GM23338 (cell line): ENCODE data around the gene TRAPPC12.

ENCODE experiments used
- CREB1 ChIP-seq: fragments of 250-450 bp; sonication (Bioruptor Pico); IDR thresholded peaks from 2 replicates; pipeline ENCODE4 v1.5.0; 2020; ENCODE audit warnings: low read depth, mild to moderate bottlenecking, moderate library complexity
- EZH2 ChIP-seq: fragments of 200-600 bp; sonication (generic); IDR thresholded peaks from one replicate; pipeline ENCODE4 v1.8.0; 2017; ENCODE audit warnings: antibody characterized with exemption, mild to moderate bottlenecking, low read depth; ENCODE audit not compliant: unreplicated experiment
- EZH2phosphoT487 ChIP-seq: fragments of 200-600 bp; sonication (generic); IDR thresholded peaks from one replicate; pipeline ENCODE4 v1.8.1; 2018; ENCODE audit warnings: antibody characterized with exemption; ENCODE audit not compliant: unreplicated experiment
- POLR2AphosphoS5 ChIP-seq: IDR thresholded peaks from 2 replicates; pipeline ENCODE4 v1.6.1; 2016; ENCODE audit warnings: antibody characterized with exemption, low read depth
- REST ChIP-seq: IDR thresholded peaks from one replicate; pipeline ENCODE4 v1.6.1; 2018; ENCODE audit warnings: antibody characterized with exemption; ENCODE audit not compliant: unreplicated experiment
- ZNF462 ChIP-seq: fragments of 250-450 bp; sonication (Bioruptor Pico); IDR thresholded peaks from 2 replicates; pipeline ENCODE4 v1.5.0; 2020; ENCODE audit warnings: mild to moderate bottlenecking, moderate library complexity
- TF ChIP-seq, protein P1 (sequence below), 2 experiments: fragments of 200-600 bp in 1 of 2; sonication (generic) in 1 of 2; conservative IDR thresholded peaks; 2 replicates each; pipeline versions ENCODE4 v1.5.1 to v1.6.1; 2016 to 2017; ENCODE audit warnings: antibody characterized with exemption in 2 of 2, low read depth in 2 of 2, mild to moderate bottlenecking in 2 of 2, moderate library complexity in 1 of 2

DNA sequence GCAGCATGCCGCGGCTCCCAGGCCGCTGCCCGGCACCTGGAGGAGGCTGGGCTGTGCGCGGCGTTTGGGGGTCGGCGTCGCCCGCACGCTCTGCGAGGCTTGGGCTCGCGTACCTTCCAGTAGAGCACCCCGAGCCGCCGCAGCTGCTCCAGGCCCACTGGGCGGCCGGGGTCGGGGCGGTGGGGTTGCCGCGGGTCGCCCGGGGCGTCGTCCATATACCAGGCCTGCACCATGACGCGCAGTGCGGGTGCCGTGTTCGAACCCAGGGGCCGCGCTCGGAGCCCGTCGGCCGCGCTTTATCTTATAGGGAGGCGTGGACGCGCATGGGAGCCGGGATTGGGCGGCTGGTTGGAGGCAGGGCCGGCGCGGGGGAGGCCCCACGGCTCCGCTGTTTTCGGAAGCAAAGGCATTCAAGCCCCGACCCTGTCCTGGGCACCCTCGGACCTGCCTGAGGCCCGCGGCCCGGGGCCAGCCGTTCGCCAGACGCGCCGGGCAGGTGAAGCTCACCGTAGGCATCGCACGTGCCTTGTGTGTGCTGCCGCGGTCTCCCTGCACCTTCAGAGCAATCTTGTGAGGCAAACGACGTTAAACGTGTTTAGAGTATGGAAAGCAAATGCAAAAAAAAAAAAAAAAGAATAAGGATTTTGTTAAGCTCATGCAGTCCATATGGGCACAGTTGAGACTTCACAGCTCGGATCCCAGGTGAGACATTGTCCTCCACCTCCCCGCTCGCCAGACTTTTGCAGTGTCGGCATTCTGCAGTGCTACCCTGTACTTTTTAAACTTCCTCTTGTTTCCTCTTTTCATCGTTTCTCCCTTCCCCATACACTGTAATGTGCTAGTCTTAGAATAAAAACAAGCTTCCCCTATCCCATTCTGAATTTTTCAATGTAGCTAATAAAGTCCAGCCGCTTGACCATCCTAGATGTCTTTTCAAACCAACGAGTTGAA, 140.0 kb downstream of the TRAPPC12 start, which contains the start of gene ADI1:
- TF ChIP-seq, protein P1, sequence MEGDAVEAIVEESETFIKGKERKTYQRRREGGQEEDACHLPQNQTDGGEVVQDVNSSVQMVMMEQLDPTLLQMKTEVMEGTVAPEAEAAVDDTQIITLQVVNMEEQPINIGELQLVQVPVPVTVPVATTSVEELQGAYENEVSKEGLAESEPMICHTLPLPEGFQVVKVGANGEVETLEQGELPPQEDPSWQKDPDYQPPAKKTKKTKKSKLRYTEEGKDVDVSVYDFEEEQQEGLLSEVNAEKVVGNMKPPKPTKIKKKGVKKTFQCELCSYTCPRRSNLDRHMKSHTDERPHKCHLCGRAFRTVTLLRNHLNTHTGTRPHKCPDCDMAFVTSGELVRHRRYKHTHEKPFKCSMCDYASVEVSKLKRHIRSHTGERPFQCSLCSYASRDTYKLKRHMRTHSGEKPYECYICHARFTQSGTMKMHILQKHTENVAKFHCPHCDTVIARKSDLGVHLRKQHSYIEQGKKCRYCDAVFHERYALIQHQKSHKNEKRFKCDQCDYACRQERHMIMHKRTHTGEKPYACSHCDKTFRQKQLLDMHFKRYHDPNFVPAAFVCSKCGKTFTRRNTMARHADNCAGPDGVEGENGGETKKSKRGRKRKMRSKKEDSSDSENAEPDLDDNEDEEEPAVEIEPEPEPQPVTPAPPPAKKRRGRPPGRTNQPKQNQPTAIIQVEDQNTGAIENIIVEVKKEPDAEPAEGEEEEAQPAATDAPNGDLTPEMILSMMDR (conservative IDR thresholded peaks at IDR 0.05; ENCODE audit: low read depth in 2 of 2): no peak
- TF ChIP-seq POLR2AphosphoS5 (peak; percentile 88), EZH2 (no peak), EZH2phosphoT487 (no peak), REST (no peak), CREB1 (CRISPR knock-in tag) (peak; percentile 54; the same call in 1 of the 2 replicates), ZNF462 (CRISPR knock-in tag) (no peak)
